Activated CD8-positive, alpha-beta T cell treated with anti-CD3 and anti-CD28 coated beads, Interleukin-2, amount 10 ng/mL, durations not matched to agents 7 days and 5 days (primary cell): Measurements from ENCODE around the gene C16orf74. TPM values are rescaled to one million over a fixed set of nuclear protein-coding genes. Genes with fewer than 3 reads are reported as not detected.

Experiments
- ATAC-seq: fragments of 150-1000 bp; cut with Tn5 transposase; one replicate; pipeline ENCODE4 v1.10.0; 2021; ENCODE audit warnings: moderate library complexity
- CTCF ChIA-PET: fragments of 350-600 bp; sonication (Branson Sonifier 250); formaldehyde crosslinking; loops from one replicate; lab custom pipeline; 2021; ENCODE audit warnings: antibody characterized with exemption; lab: Charles Lee
- POLR2A ChIA-PET: fragments of 350-600 bp; sonication (Branson Sonifier 250); formaldehyde crosslinking; loops from one replicate; lab custom pipeline; 2021; ENCODE audit warnings: antibody characterized with exemption; lab: Charles Lee
- DNase-seq: peaks from one replicate; pipeline ENCODE4 v3.0.0-alpha.2; 2020
- H3K27ac Mint-ChIP-seq: one replicate; pipeline ENCODE4 v1.8.0; 2021; ENCODE audit warnings: mild to moderate bottlenecking, mixed read lengths
- H3K27me3 Mint-ChIP-seq: one replicate; pipeline ENCODE4 v1.8.0; 2021; ENCODE audit warnings: low read depth, mixed read lengths
- H3K36me3 Mint-ChIP-seq: one replicate; pipeline ENCODE4 v1.8.0; 2021; ENCODE audit warnings: low read depth, mixed read lengths
- H3K4me1 Mint-ChIP-seq: one replicate; pipeline ENCODE4 v1.8.0; 2021; ENCODE audit warnings: low read depth, mixed read lengths
- H3K4me3 Mint-ChIP-seq: one replicate; pipeline ENCODE4 v1.8.0; 2021; ENCODE audit warnings: mild to moderate bottlenecking, mixed read lengths
- H3K9me3 Mint-ChIP-seq: one replicate; pipeline ENCODE4 v1.8.0; 2022; ENCODE audit warnings: mixed read lengths; ENCODE audit not compliant: insufficient read depth
- total RNA-seq, 2 experiments: library from RNA; stranded (reverse); gene quantifications; one replicate each; pipeline ENCODE4 v1.2.3, GENCODE V29; 2021

C16orf74 gene
- total RNA-seq, 2 experiments from 2014 or later = 0.21 TPM

- no peaks in the 10 kb centered on the region for H3K9me3 Mint-ChIP-seq
- no peak overlapping the region for H3K4me3 Mint-ChIP-seq
- H3K4me1 Mint-ChIP-seq = no peaks in the 10 kb centered on the region
- POLR2A ChIA-PET = no interaction called here
- H3K36me3 Mint-ChIP-seq = peaks cover 63% of the 10 kb centered on the region
- H3K27ac Mint-ChIP-seq = no peak overlapping the region
- ATAC-seq (no peak), DNase-seq (no peak)
- H3K27me3 Mint-ChIP-seq = no peaks in the 10 kb centered on the region
- CTCF ChIA-PET = no interaction called here
These were observed 87.0 kb downstream of the C16orf74 start for GRCh38 chr16:85663891-85664321.

- Mint-ChIP-seq H3K4me3 (no peak overlapping the region), H3K36me3 (peaks cover 63% of the 10 kb centered on the region), H3K9me3 (no peaks in the 10 kb centered on the region), H3K27ac (no peak overlapping the region), H3K4me1 (no peaks in the 10 kb centered on the region), H3K27me3 (no peaks in the 10 kb centered on the region)
- CTCF ChIA-PET = interaction anchor here (1.6 kb wide), 1 partner anchor 54 kb away, joined by 3 read pairs; no protein-coding TSS in a partner anchor
- ATAC-seq = no peak
- DNase-seq = no peak
- POLR2A ChIA-PET = no interaction called here
These were observed 87.7 kb downstream of the C16orf74 start for GRCh38 chr16:85662976-85663830.

DNA sequence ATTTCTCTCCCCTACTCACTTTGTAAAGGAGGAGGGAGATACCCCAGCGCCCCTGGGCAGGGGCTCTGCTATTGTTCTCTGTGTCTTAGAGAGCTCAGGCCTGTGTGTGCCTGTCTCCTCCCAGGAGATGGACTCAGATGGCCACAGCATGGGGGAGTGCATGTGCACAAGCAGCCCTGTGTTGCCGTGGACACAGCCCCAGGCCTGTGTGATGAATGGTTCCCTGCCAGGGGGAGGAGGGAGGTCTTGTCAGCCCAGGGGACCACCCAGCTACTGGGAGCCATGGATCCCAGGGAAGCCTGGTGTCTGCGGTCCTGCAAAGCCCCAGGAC is 88.4 kb downstream of the C16orf74 start:
- Mint-ChIP-seq H3K4me1 (no peaks in the 10 kb centered on the region), H3K4me3 (no peak overlapping the region), H3K27me3 (no peaks in the 10 kb centered on the region), H3K27ac (no peak overlapping the region), H3K9me3 (no peaks in the 10 kb centered on the region), H3K36me3 (peaks cover 61% of the 10 kb centered on the region)
- POLR2A ChIA-PET = no interaction called here
- CTCF ChIA-PET = interaction anchor here (1.6 kb wide), 1 partner anchor 55 kb away, joined by 3 read pairs; no protein-coding TSS in a partner anchor
- DNase-seq = no peak
- ATAC-seq = no peak

GRCh38 chr16:85661740-85662481 is 89.0 kb downstream of the C16orf74 start:
- DNase-seq (no peak), ATAC-seq (no peak)
- H3K27me3 Mint-ChIP-seq = no peaks in the 10 kb centered on the region
- H3K4me1 Mint-ChIP-seq = no peaks in the 10 kb centered on the region
- ChIA-PET CTCF (interaction anchor here (1.6 kb wide), 1 partner anchor 55 kb away, joined by 3 read pairs; no protein-coding TSS in a partner anchor), POLR2A (no interaction called here)
- H3K9me3 Mint-ChIP-seq = no peaks in the 10 kb centered on the region
- no peak overlapping the region for H3K4me3 Mint-ChIP-seq
- H3K36me3 Mint-ChIP-seq = peaks cover 61% of the 10 kb centered on the region
- H3K27ac Mint-ChIP-seq = no peak overlapping the region

- ChIA-PET POLR2A (no interaction called here), CTCF (interaction anchor here (0.7 to 2.8 kb wide), 3 partner anchors 45 to 99 kb away, joined by 3 to 14 read pairs (median 5); no protein-coding TSS in a partner anchor)
- H3K4me1 Mint-ChIP-seq = no peaks in the 10 kb centered on the region
- H3K9me3 Mint-ChIP-seq = no peaks in the 10 kb centered on the region
- ATAC-seq (no peak), DNase-seq (no peak)
- H3K27ac Mint-ChIP-seq = no peak overlapping the region
- no peaks in the 10 kb centered on the region for H3K27me3 Mint-ChIP-seq
- H3K36me3 Mint-ChIP-seq = peaks cover 57% of the 10 kb centered on the region
- H3K4me3 Mint-ChIP-seq = no peak overlapping the region
These were observed 89.8 kb downstream of the C16orf74 start for GRCh38 chr16:85660843-85661739.

DNA sequence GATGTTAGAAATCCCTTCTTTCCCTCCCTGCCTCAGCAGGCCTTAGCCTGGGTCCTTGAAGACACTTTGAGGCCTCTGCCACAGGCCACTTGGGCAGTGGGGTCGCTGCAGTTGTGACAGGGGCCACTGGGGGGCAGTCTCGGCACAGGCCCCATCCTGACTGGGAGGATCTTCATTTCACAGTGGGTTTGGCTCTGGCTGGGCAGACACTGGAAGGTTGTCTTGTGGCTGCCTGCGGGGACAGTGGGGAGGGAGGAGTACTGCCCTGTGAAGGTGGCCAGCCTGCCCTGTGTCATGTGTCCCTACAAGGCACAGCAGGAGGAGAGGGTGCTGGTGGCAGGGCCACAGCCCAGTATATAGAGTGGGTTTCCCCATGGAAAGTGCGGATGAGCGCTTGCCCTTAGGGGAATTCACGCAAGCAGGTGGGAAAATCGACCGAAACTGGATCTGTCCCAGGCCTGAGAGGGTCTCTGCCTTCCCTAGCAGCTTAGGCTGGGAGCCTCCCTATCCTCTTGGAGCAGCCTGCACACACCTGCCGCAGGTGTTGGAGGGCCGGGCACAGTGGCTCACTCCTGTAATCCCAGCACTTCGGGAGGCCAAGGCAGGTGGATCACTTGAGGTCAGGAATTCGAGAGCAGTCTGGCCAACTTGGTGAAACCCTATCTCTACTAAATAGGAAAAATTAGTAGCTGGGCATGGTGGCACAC is 90.9 kb downstream of the C16orf74 start:
- ATAC-seq (peak; percentile 71), DNase-seq (peak; percentile 76)
- Mint-ChIP-seq H3K4me3 (no peak overlapping the region), H3K27me3 (no peaks in the 10 kb centered on the region), H3K4me1 (no peaks in the 10 kb centered on the region), H3K9me3 (no peaks in the 10 kb centered on the region), H3K36me3 (peaks cover 51% of the 10 kb centered on the region), H3K27ac (no peak overlapping the region)
- ChIA-PET POLR2A (interaction anchor here (0.7 kb wide), 1 partner anchor 36 kb away, joined by 3 read pairs; no protein-coding TSS in a partner anchor), CTCF (interaction anchor here (0.7 to 2.8 kb wide), 8 partner anchors 11 to 138 kb away, joined by 3 to 14 read pairs (median 4); no protein-coding TSS in a partner anchor)

DNA sequence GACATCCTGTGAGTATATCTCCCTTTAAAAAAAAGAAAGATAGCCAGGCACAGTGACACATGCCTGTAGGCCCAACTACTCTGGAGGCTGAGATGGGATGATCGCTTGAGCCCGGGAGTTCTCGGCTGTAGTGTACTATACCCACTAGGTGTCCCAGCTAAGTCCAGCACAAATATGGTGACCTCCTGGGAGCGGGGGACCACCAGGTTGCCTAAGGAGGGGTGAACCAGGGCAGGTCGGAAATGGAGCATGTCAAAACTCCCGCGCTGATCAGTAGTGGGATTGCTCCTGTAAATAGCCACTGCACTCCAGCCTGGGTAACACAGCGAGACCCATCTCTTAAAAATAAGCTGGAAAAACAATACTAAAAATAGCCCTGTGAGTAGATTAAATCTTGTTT is 91.6 kb downstream of the C16orf74 start:
- Mint-ChIP-seq H3K27me3 (no peaks in the 10 kb centered on the region), H3K9me3 (no peaks in the 10 kb centered on the region), H3K4me3 (no peak overlapping the region), H3K4me1 (no peaks in the 10 kb centered on the region), H3K27ac (no peak overlapping the region), H3K36me3 (peaks cover 52% of the 10 kb centered on the region)
- DNase-seq = no peak
- ChIA-PET CTCF (interaction anchor here (1.0 to 2.8 kb wide), 7 partner anchors 10 to 138 kb away, joined by 3 to 14 read pairs (median 4); no protein-coding TSS in a partner anchor), POLR2A (interaction anchor here (0.7 kb wide), 1 partner anchor 35 kb away, joined by 3 read pairs; no protein-coding TSS in a partner anchor)
- ATAC-seq = no peak

GRCh38 chr16:85658504-85659326 is 92.2 kb downstream of the C16orf74 start:
- Mint-ChIP-seq H3K36me3 (peaks cover 54% of the 10 kb centered on the region), H3K4me1 (no peaks in the 10 kb centered on the region), H3K27me3 (no peaks in the 10 kb centered on the region), H3K9me3 (no peaks in the 10 kb centered on the region), H3K4me3 (no peak overlapping the region), H3K27ac (no peak overlapping the region)
- ATAC-seq (no peak), DNase-seq (no peak)
- CTCF ChIA-PET = interaction anchor here (0.6 to 2.8 kb wide), 8 partner anchors 9 to 139 kb away, joined by 3 to 14 read pairs (median 4); no protein-coding TSS in a partner anchor
- POLR2A ChIA-PET = interaction anchor here (0.7 kb wide), 1 partner anchor 35 kb away, joined by 3 read pairs; no protein-coding TSS in a partner anchor

- ATAC-seq (no peak), DNase-seq (no peak)
- Mint-ChIP-seq H3K9me3 (no peaks in the 10 kb centered on the region), H3K27ac (no peak overlapping the region), H3K4me1 (no peaks in the 10 kb centered on the region), H3K27me3 (no peaks in the 10 kb centered on the region), H3K36me3 (peaks cover 52% of the 10 kb centered on the region), H3K4me3 (no peak overlapping the region)
- CTCF ChIA-PET = interaction anchor here (1.1 to 2.6 kb wide), 3 partner anchors 31 to 242 kb away, joined by 3 to 14 read pairs (median 3); partner anchors contain the start of gene GINS2
- POLR2A ChIA-PET = no interaction called here
These were observed 92.9 kb downstream of the C16orf74 start for GRCh38 chr16:85657996-85658395.
